ENCODE results near the gene RNASE9. TPM values are rescaled to one million over a fixed set of nuclear protein-coding genes. Genes with fewer than 3 reads are reported as not detected.
A peak's percentile ranks its signal among the peaks of the same experiment; 100 is the strongest.

Gene RNASE9
- total and polyA plus RNA-seq, 2 donors (not counting 1 experiment from before 2014, with no cell fraction given): not detected

GRCh38 chr14:20606190-20606901 lies 45.5 kb upstream of the RNASE9 start:
- H3K4me2 ChIP-seq (ENCODE audit: extremely low read depth, insufficient read depth, low read length): no peak overlapping the region
- peak in 1 of 2 donors; percentile 15 for DNase-seq (ENCODE audit: low read depth in 2 of 2)
- TF ChIP-seq EZH2 (IDR thresholded peaks at IDR 0.05; ENCODE audit: low read length, missing control alignments) (no peak), CTCF (conservative IDR thresholded peaks at IDR 0.05 in 1 of 2, IDR thresholded peaks at IDR 0.05 in 1 of 2; ENCODE audit: low read depth in 1 of 2, low read length in 2 of 2) (peak; percentile 47 to 51)

GRCh38 chr14:20603813-20604690 lies 43.2 kb upstream of the RNASE9 start:
- H3K4me1 ChIP-seq (ENCODE audit: control insufficient read depth, extremely low read depth, insufficient read depth, low read length): no peaks in the 10 kb centered on the region
- no peak overlapping the region for H3K27ac ChIP-seq (ENCODE audit: insufficient read depth, low read length)
- no peak overlapping the region for H3K4me3 ChIP-seq (replicated peaks in 1 of 4; ENCODE audit: control extremely low read depth in 1 of 4, insufficient read depth in 1 of 4, low read depth in 3 of 4, low read length in 4 of 4)
- H3K4me2 ChIP-seq (ENCODE audit: extremely low read depth, insufficient read depth, low read length): no peak overlapping the region
- H3K27me3 ChIP-seq (ENCODE audit: control insufficient read depth, insufficient read depth, low read length): no peaks in the 10 kb centered on the region
- DNase-seq (ENCODE audit: low read depth in 2 of 2): no peak
- no peaks in the 10 kb centered on the region for H3K36me3 ChIP-seq (ENCODE audit: control insufficient read depth, insufficient read depth, low read length)
- H2AFZ ChIP-seq (ENCODE audit: low read length): no peak overlapping the region
- no peak overlapping the region for H3K9ac ChIP-seq (ENCODE audit: insufficient read depth, low read length)
- no peak for TF ChIP-seq CTCF (conservative IDR thresholded peaks at IDR 0.05 in 1 of 2, IDR thresholded peaks at IDR 0.05 in 1 of 2; ENCODE audit: low read depth in 1 of 2, low read length in 2 of 2)
- no peak for TF ChIP-seq EZH2 (IDR thresholded peaks at IDR 0.05; ENCODE audit: low read length, missing control alignments)
- no peaks in the 10 kb centered on the region for H3K79me2 ChIP-seq (ENCODE audit: control insufficient read depth, insufficient read depth, low read length)
- no peaks in the 10 kb centered on the region for H4K20me1 ChIP-seq (ENCODE audit: control insufficient read depth, extremely low read depth, insufficient read depth, low read length)
- H3K9me3 ChIP-seq (ENCODE audit: control insufficient read depth, insufficient read depth, low read depth, low read length): no peaks in the 10 kb centered on the region

More at GRCh38 chr14:20606190-20606901, 45.5 kb upstream of the RNASE9 start:
- H3K9me3 ChIP-seq (ENCODE audit: control insufficient read depth, insufficient read depth, low read depth, low read length): no peaks in the 10 kb centered on the region
- no peaks in the 10 kb centered on the region for H4K20me1 ChIP-seq (ENCODE audit: control insufficient read depth, extremely low read depth, insufficient read depth, low read length)
- H2AFZ ChIP-seq (ENCODE audit: low read length): no peak overlapping the region
- no peak overlapping the region for H3K27ac ChIP-seq (ENCODE audit: insufficient read depth, low read length)
- no peak overlapping the region for H3K4me3 ChIP-seq (replicated peaks in 1 of 4; ENCODE audit: control extremely low read depth in 1 of 4, insufficient read depth in 1 of 4, low read depth in 3 of 4, low read length in 4 of 4)
- H3K27me3 ChIP-seq (ENCODE audit: control insufficient read depth, insufficient read depth, low read length): no peaks in the 10 kb centered on the region
- H3K9ac ChIP-seq (ENCODE audit: insufficient read depth, low read length): no peak overlapping the region
- no peaks in the 10 kb centered on the region for H3K4me1 ChIP-seq (ENCODE audit: control insufficient read depth, extremely low read depth, insufficient read depth, low read length)
- H3K79me2 ChIP-seq (ENCODE audit: control insufficient read depth, insufficient read depth, low read length): no peaks in the 10 kb centered on the region
- H3K36me3 ChIP-seq (ENCODE audit: control insufficient read depth, insufficient read depth, low read length): no peaks in the 10 kb centered on the region

GRCh38 chr14:20602583-20602982 lies 41.7 kb upstream of the RNASE9 start:
- no peaks in the 10 kb centered on the region for H3K9me3 ChIP-seq (ENCODE audit: control insufficient read depth, insufficient read depth, low read depth, low read length)

More at GRCh38 chr14:20602583-20602982, 41.7 kb upstream of the RNASE9 start:
- H3K9ac ChIP-seq (ENCODE audit: insufficient read depth, low read length): no peak overlapping the region
- H3K27ac ChIP-seq (ENCODE audit: insufficient read depth, low read length): no peak overlapping the region
- H3K4me2 ChIP-seq (ENCODE audit: extremely low read depth, insufficient read depth, low read length): no peak overlapping the region
- no peak for DNase-seq (ENCODE audit: low read depth in 2 of 2)
- no peaks in the 10 kb centered on the region for H3K79me2 ChIP-seq (ENCODE audit: control insufficient read depth, insufficient read depth, low read length)
- H3K4me3 ChIP-seq (replicated peaks in 1 of 4; ENCODE audit: control extremely low read depth in 1 of 4, insufficient read depth in 1 of 4, low read depth in 3 of 4, low read length in 4 of 4): no peak overlapping the region
- H3K36me3 ChIP-seq (ENCODE audit: control insufficient read depth, insufficient read depth, low read length): no peaks in the 10 kb centered on the region
- no peaks in the 10 kb centered on the region for H3K4me1 ChIP-seq (ENCODE audit: control insufficient read depth, extremely low read depth, insufficient read depth, low read length)
- no peak overlapping the region for H2AFZ ChIP-seq (ENCODE audit: low read length)
- H4K20me1 ChIP-seq (ENCODE audit: control insufficient read depth, extremely low read depth, insufficient read depth, low read length): no peaks in the 10 kb centered on the region
- no peaks in the 10 kb centered on the region for H3K27me3 ChIP-seq (ENCODE audit: control insufficient read depth, insufficient read depth, low read length)
- no peak for TF ChIP-seq CTCF (conservative IDR thresholded peaks at IDR 0.05 in 1 of 2, IDR thresholded peaks at IDR 0.05 in 1 of 2; ENCODE audit: low read depth in 1 of 2, low read length in 2 of 2)

Data from fibroblast of lung (primary cell).